GM12878 (cell line): ENCODE results near the gene EYS. TPM values are rescaled to one million over a fixed set of nuclear protein-coding genes. Genes with fewer than 3 reads are reported as not detected.

Experiments
- ATAC-seq: fragments of 200-7000 bp; cut with Tn5 transposase; 3 replicates; pipeline ENCODE4 v1.9.1; 2020; ENCODE audit warnings: mild to moderate bottlenecking, moderate library complexity
- BruUV-seq: library from RNA; stranded (reverse); fragments of 400-500 nt; replicated peaks from 2 replicates; lab custom pipeline; 2021; lab: Mats Ljungman, UMichigan
- CTCF ChIA-PET: fragments of 300-600 bp; sonication (Branson Sonifier 250); formaldehyde crosslinking; extraction: SDS; loops from one replicate; lab custom pipeline; 2021; ENCODE audit warnings: inconsistent platforms; lab: Yijun Ruan, JAX
- POLR2A ChIA-PET: fragments of 350-600 bp; formaldehyde crosslinking; extraction: SDS; loops from one replicate; lab custom pipeline; 2021; ENCODE audit warnings: inconsistent platforms; lab: Charles Lee
- RAD21 ChIA-PET: fragments of 300-600 bp; sonication (Branson Sonifier 250); formaldehyde crosslinking; loops from one replicate; lab custom pipeline; 2023; ENCODE audit warnings: antibody characterized with exemption; ENCODE audit not compliant: unreplicated experiment; lab: Charles Lee
- SMC1A ChIA-PET: fragments of 300-600 bp; sonication (Branson Sonifier 250); formaldehyde crosslinking; loops from one replicate; lab custom pipeline; 2023; ENCODE audit not compliant: unreplicated experiment, uncharacterized antibody; lab: Charles Lee
- DNase-seq: peaks from one replicate; pipeline ENCODE4 v3.0.0-alpha.2; 2011; ENCODE audit warnings: low read depth, low spot score
- FAIRE-seq: peaks from 3 replicates; lab custom pipeline; 2011; peaks lifted over from hg19 to GRCh38; lab: Jason Lieb, UNC
- H2AFZ ChIP-seq: 2 replicates; pipeline ENCODE4 v1.6.0; 2011; ENCODE audit warnings: low read depth, low read length, control low read depth; ENCODE audit not compliant: control insufficient read depth
- H3K27ac ChIP-seq: 2 replicates; pipeline ENCODE4 v1.5.1; 2011; ENCODE audit warnings: control low read depth; ENCODE audit not compliant: control insufficient read depth, insufficient read depth
- H3K27me3 ChIP-seq, 2 experiments: replicated peaks in 1 of 2; 2 replicates each; pipeline versions ENCODE4 v1.6.0 to v1.6.1; 2011; ENCODE audit warnings: low read length in 1 of 2; ENCODE audit not compliant: control insufficient read depth in 2 of 2, insufficient read depth in 2 of 2
- H3K36me3 ChIP-seq, 2 experiments: 2 replicates each; pipeline ENCODE4 v1.5.1; 2011; ENCODE audit warnings: low read length in 1 of 2; ENCODE audit not compliant: control insufficient read depth in 2 of 2, insufficient read depth in 2 of 2
- H3K4me1 ChIP-seq: 2 replicates; pipeline ENCODE4 v1.6.1; 2011; ENCODE audit warnings: mild to moderate bottlenecking, low read length, moderate library complexity, mixed read lengths; ENCODE audit not compliant: control insufficient read depth, insufficient read depth
- H3K4me2 ChIP-seq: 2 replicates; pipeline ENCODE4 v1.6.0; 2011; ENCODE audit warnings: control low read depth; ENCODE audit not compliant: control insufficient read depth, insufficient read depth
- H3K4me3 ChIP-seq: fragments of 200-600 bp; sonication (generic); 2 replicates; pipeline ENCODE4 v1.5.1; 2016
- H3K79me2 ChIP-seq: 2 replicates; pipeline ENCODE4 v1.6.0; 2011; ENCODE audit warnings: low read length; ENCODE audit not compliant: control insufficient read depth, insufficient read depth
- H3K9ac ChIP-seq: 2 replicates; pipeline ENCODE4 v1.8.0; 2011; ENCODE audit warnings: low read length, control low read depth, mixed read lengths; ENCODE audit not compliant: control insufficient read depth, insufficient read depth
- H3K9me3 ChIP-seq: replicated peaks from 3 replicates; pipeline ENCODE4 v1.5.1; 2011; ENCODE audit warnings: mild to moderate bottlenecking, low read length; ENCODE audit not compliant: control insufficient read depth, insufficient read depth
- H4K20me1 ChIP-seq: 2 replicates; pipeline ENCODE4 v1.6.0; 2011; ENCODE audit not compliant: control insufficient read depth, insufficient read depth
- BHLHE40 ChIP-seq, 2 experiments: fragments of 450-650 bp in 1 of 2; IDR thresholded peaks; 2 replicates each; pipeline ENCODE4 v1.6.1; 2011 to 2017; ENCODE audit warnings: low read depth in 2 of 2, borderline replicate concordance in 1 of 2, improper control_type of control experiment in 1 of 2, low read length in 1 of 2, mild to moderate bottlenecking in 1 of 2
- BRCA1 ChIP-seq: IDR thresholded peaks from 2 replicates; pipeline ENCODE4 v1.6.1; 2011; ENCODE audit warnings: low read depth, low read length, improper control_type of control experiment
- MEF2B ChIP-seq: fragments of 450-650 bp; IDR thresholded peaks from 2 replicates; pipeline ENCODE4 v1.6.1; 2018; ENCODE audit warnings: mild to moderate bottlenecking, moderate library complexity; ENCODE audit not compliant: partially characterized antibody, poor library complexity, severe bottlenecking
- MYB ChIP-seq: fragments of 150-350 bp; IDR thresholded peaks from 2 replicates; pipeline ENCODE4 v1.6.1; 2014; ENCODE audit warnings: mild to moderate bottlenecking, low read depth, low read length, borderline replicate concordance
- NFYA ChIP-seq: IDR thresholded peaks from 2 replicates; pipeline ENCODE4 v1.6.1; 2011; ENCODE audit warnings: low read depth, mild to moderate bottlenecking, low read length, improper control_type of control experiment, borderline replicate concordance
- NR2C1 ChIP-seq: fragments of 450-650 bp; IDR thresholded peaks from 2 replicates; pipeline ENCODE4 v1.6.1; 2017; ENCODE audit warnings: antibody characterized with exemption, mild to moderate bottlenecking, moderate library complexity
- POLR2AphosphoS5 ChIP-seq: IDR thresholded peaks from 2 replicates; pipeline ENCODE4 v1.6.1; 2011; ENCODE audit warnings: mild to moderate bottlenecking, low read length, inconsistent platforms
- RB1 ChIP-seq: fragments of 450-650 bp; formaldehyde crosslinking; IDR thresholded peaks from 2 replicates; pipeline ENCODE4 v1.6.1; 2017; ENCODE audit warnings: mild to moderate bottlenecking, borderline replicate concordance
- REST ChIP-seq: IDR thresholded peaks from 2 replicates; pipeline ENCODE4 v1.6.1; 2012; ENCODE audit warnings: mild to moderate bottlenecking, low read depth, low read length
- SKIL ChIP-seq: fragments of 450-650 bp; IDR thresholded peaks from 2 replicates; pipeline ENCODE4 v1.6.1; 2017; ENCODE audit warnings: mild to moderate bottlenecking, low read depth, inconsistent platforms; ENCODE audit not compliant: poor library complexity, severe bottlenecking
- SMC3 ChIP-seq: IDR thresholded peaks from 2 replicates; pipeline ENCODE4 v1.6.1; 2011; ENCODE audit warnings: low read length, improper control_type of control experiment, borderline replicate concordance
- STAT3 ChIP-seq: IDR thresholded peaks from 2 replicates; pipeline ENCODE4 v1.6.1; 2011; ENCODE audit warnings: low read depth, low read length, improper control_type of control experiment
- YBX1 ChIP-seq: fragments of 450-650 bp; IDR thresholded peaks from 2 replicates; pipeline ENCODE4 v1.6.1; 2016; ENCODE audit warnings: antibody characterized with exemption
- YY1 ChIP-seq: IDR thresholded peaks from 2 replicates; pipeline ENCODE4 v1.6.1; 2011; ENCODE audit warnings: low read depth, mild to moderate bottlenecking, low read length
- ZNF207 ChIP-seq: fragments of 450-650 bp; IDR thresholded peaks from 2 replicates; pipeline ENCODE4 v1.6.1; 2014; ENCODE audit warnings: antibody characterized with exemption, mild to moderate bottlenecking, borderline replicate concordance
- ZSCAN29 ChIP-seq: fragments of 450-650 bp; IDR thresholded peaks from 2 replicates; pipeline ENCODE4 v1.6.1; 2017; ENCODE audit warnings: mild to moderate bottlenecking, moderate library complexity
- WGBS: methylation state at CpG from one replicate; pipeline ENCODE4 v1.1.6; 2016; ENCODE audit warnings: low lambda C conversion rate; ENCODE audit not compliant: insufficient replicate concordance, insufficient coverage; ENCODE audit errors: missing lambda C conversion rate; 5-methylcytosine and 5-hydroxymethylcytosine counted together
- in situ Hi-C: fragments of 300-500 bp; cut with MboI; formaldehyde crosslinking; loops from 9 replicates; pipeline ENCODE4 v1.14.3; 2018; ENCODE audit warnings: mixed read lengths
- intact Hi-C: fragments of 100-400 bp; cut with micrococcal nuclease; formaldehyde crosslinking; loops from one replicate; pipeline ENCODE4 v1.14.2; 2022; ENCODE audit not compliant: unreplicated experiment
- polyA plus RNA-seq, 11 experiments: library from polyadenylated mRNA; depleted of rRNA in 4 of 11; unstranded in 6 of 11; stranded (reverse) in 5 of 11; fragments of >200 nt; fragmentation: Nextera tagmentation in 4 of 11; fragmentation: Illumina TruSeq in 1 of 11; extraction: Ambion mirVana in 4 of 11; extraction: Trizol in 1 of 11; gene quantifications; 1 replicate in 1 of 11; 2 replicates in 10 of 11; pipeline versions ENCODE4 v1.2.1 to v1.2.3, GENCODE V29; 2011 to 2016; ENCODE audit warnings: inconsistent platforms in 2 of 11, missing spikeins in 2 of 11, low read depth in 1 of 11
- total RNA-seq, 4 experiments: library from RNA; depleted of rRNA in 3 of 4; stranded (reverse); fragments of >200 nt in 3 of 4; fragmentation: Illumina TruSeq in 1 of 4; extraction: Trizol in 1 of 4; gene quantifications; 2 replicates each; pipeline versions ENCODE4 v1.2.1 to v1.2.3, GENCODE V29; 2013 to 2021
- TF ChIP-seq, protein P1 (sequence below): fragments of 450-650 bp; IDR thresholded peaks from 2 replicates; pipeline ENCODE4 v1.6.1; 2017; ENCODE audit warnings: mild to moderate bottlenecking

The EYS gene
- total and polyA plus RNA-seq, 10 of the 15 experiments (the other 5 are each of a cell fraction or from before 2014, with no cell fraction given) = under 0.01 to 0.14 (median 0.02) TPM; not detected in 1

DNA sequence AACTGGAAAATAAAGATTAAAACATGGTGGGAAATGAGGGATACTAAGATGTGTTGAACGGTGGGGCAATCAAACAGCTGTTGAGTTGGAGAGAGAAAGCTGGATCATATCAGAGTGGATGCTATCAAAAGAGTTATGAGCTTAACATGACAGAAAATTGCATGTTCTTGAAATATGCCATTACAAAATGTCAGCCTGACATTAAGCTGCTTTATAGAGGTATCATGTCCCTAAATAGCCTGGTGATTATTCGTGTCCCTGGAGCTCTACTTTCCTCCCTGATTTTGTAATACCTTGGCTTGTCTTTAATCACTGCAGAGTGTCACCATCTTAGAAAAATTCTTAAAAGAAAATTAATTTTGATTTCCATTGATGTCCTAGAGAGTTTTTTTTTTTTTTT is 1848.3 kb downstream of the EYS start:
- H3K36me3 ChIP-seq = no peaks in the 10 kb centered on the region
- no peak for FAIRE-seq
- H3K9me3 ChIP-seq = no peaks in the 10 kb centered on the region
- no peak for DNase-seq
- 14% methylated on average over 2 of the region's 2 CpGs for WGBS
- no peak for ATAC-seq
- no TSS peak for BruUV-seq
- no peak overlapping the region for H3K9ac ChIP-seq
- H3K4me2 ChIP-seq = no peak overlapping the region
- TF ChIP-seq RB1 = no peak
- TF ChIP-seq REST = no peak
- no peak for TF ChIP-seq SKIL
- TF ChIP-seq YBX1 = no peak
- TF ChIP-seq MYB = no peak
- TF ChIP-seq MEF2B = no peak
- no peak for TF ChIP-seq POLR2AphosphoS5
- no peak for TF ChIP-seq STAT3
- no peak for TF ChIP-seq YY1
- TF ChIP-seq BHLHE40 (IDR thresholded peaks at IDR 0.05; ENCODE audit: borderline replicate concordance in 1 of 2, low read depth in 2 of 2, low read length in 1 of 2) = no peak
- TF ChIP-seq ZNF207 = no peak
- no peak for TF ChIP-seq ZSCAN29
- no peak for TF ChIP-seq NFYA
- no peak for TF ChIP-seq BRCA1
- no peak for TF ChIP-seq SMC3
- TF ChIP-seq, protein P1, sequence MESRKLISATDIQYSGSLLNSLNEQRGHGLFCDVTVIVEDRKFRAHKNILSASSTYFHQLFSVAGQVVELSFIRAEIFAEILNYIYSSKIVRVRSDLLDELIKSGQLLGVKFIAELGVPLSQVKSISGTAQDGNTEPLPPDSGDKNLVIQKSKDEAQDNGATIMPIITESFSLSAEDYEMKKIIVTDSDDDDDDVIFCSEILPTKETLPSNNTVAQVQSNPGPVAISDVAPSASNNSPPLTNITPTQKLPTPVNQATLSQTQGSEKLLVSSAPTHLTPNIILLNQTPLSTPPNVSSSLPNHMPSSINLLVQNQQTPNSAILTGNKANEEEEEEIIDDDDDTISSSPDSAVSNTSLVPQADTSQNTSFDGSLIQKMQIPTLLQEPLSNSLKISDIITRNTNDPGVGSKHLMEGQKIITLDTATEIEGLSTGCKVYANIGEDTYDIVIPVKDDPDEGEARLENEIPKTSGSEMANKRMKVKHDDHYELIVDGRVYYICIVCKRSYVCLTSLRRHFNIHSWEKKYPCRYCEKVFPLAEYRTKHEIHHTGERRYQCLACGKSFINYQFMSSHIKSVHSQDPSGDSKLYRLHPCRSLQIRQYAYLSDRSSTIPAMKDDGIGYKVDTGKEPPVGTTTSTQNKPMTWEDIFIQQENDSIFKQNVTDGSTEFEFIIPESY = no peak
- TF ChIP-seq NR2C1 = no peak
- CTCF ChIA-PET = interaction anchor here (0.6 kb wide), 2 partner anchors 347 to 551 kb away, joined by 3 to 4 read pairs; no protein-coding TSS in a partner anchor
- intact Hi-C loops = no loop called here
- H3K4me3 ChIP-seq = no peak overlapping the region
- POLR2A ChIA-PET = interaction anchor here (0.6 kb wide), 1 partner anchor 10 kb away, joined by 3 read pairs; no protein-coding TSS in a partner anchor
- no peaks in the 10 kb centered on the region for H3K27me3 ChIP-seq
- H3K79me2 ChIP-seq = no peaks in the 10 kb centered on the region
- RAD21 ChIA-PET = no interaction called here
- no peaks in the 10 kb centered on the region for H4K20me1 ChIP-seq
- in situ Hi-C loops = no loop called here
- no peaks in the 10 kb centered on the region for H3K4me1 ChIP-seq
- no peak overlapping the region for H3K27ac ChIP-seq
- SMC1A ChIA-PET = no interaction called here
- no peak overlapping the region for H2AFZ ChIP-seq
